ENCODE data around the gene LIPM.

The LIPM gene

GRCh38 chr10:88861036-88861435 is 58.5 kb downstream of the LIPM start:
- Histone ChIP-seq H3K4me2 (ENCODE audit: low read length) (no peak overlapping the region), H3K4me1 (ENCODE audit: control insufficient read depth, insufficient read depth, low read length) (no peaks in the 10 kb centered on the region), H3K36me3 (ENCODE audit: insufficient read depth, low read length) (no peaks in the 10 kb centered on the region), H3K9ac (ENCODE audit: low read depth, low read length) (no peak overlapping the region), H3K27me3 (ENCODE audit: control insufficient read depth, insufficient read depth, low read length) (no peaks in the 10 kb centered on the region), H3K4me3 (ENCODE audit: low read length) (no peak overlapping the region), H3K9me3 (replicated peaks; ENCODE audit: low read length) (no peaks in the 10 kb centered on the region)

DNA sequence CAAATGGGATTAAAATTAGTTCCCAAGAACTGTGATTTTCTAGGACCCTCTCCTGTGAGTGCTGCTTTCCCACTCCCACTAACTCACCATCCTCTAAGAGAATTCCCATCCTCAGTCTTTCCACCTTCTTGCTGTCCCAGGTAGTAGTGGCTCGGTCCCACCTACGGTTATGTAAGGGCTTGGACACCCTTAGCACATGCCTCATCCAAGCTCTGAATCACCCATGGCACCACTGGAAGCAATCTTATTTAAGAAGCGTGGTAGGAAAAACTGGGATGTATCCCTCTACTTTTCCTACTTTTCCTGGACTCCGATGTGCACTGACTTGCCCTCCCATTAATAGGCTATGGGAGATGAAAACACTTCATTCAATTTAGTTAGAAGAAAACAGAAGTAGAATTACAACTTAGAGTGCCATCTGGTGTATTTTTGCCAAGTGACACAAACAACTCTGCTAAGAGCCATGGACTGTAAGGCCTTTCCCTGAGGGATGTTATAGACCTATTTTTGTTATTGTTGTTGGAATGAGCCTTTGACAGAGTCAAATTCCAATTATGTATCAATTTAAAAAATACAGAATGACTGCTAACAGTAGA is 62.8 kb downstream of the LIPM start:
- Histone ChIP-seq H3K9me3 (replicated peaks; ENCODE audit: low read length) (no peaks in the 10 kb centered on the region), H3K4me2 (ENCODE audit: low read length) (no peak overlapping the region), H3K36me3 (ENCODE audit: insufficient read depth, low read length) (no peaks in the 10 kb centered on the region), H3K27me3 (ENCODE audit: control insufficient read depth, insufficient read depth, low read length) (no peaks in the 10 kb centered on the region), H3K4me3 (ENCODE audit: low read length) (no peak overlapping the region), H3K4me1 (ENCODE audit: control insufficient read depth, insufficient read depth, low read length) (no peaks in the 10 kb centered on the region), H3K9ac (ENCODE audit: low read depth, low read length) (no peak overlapping the region)

DNA sequence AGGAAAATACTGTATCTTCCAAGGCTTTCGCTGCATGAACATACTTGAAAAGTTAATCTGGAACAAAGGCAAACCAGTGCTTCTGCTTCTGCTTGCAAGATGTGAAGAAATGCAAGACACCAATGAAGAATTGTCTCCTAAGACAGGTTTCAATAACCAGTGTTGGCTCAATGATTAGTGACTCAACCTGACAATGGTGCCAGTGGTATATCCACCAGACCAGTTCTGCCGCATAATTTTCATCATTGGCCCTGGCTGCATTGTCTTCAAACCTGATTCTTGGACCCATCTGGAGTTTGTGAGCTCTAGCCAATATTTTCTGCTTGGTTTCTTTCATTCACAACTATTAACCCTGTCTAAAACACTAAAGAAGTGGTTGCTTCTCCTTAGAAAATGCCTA is 63.9 kb downstream of the LIPM start:
- Histone ChIP-seq H3K27me3 (ENCODE audit: control insufficient read depth, insufficient read depth, low read length) (no peaks in the 10 kb centered on the region), H3K36me3 (ENCODE audit: insufficient read depth, low read length) (no peaks in the 10 kb centered on the region), H3K4me2 (ENCODE audit: low read length) (no peak overlapping the region), H3K4me3 (ENCODE audit: low read length) (no peak overlapping the region), H3K9me3 (replicated peaks; ENCODE audit: low read length) (no peaks in the 10 kb centered on the region), H3K9ac (ENCODE audit: low read depth, low read length) (no peak overlapping the region), H3K4me1 (ENCODE audit: control insufficient read depth, insufficient read depth, low read length) (no peaks in the 10 kb centered on the region)

GRCh38 chr10:88870089-88870488 is 67.6 kb downstream of the LIPM start:
- no peaks in the 10 kb centered on the region for H3K27me3 ChIP-seq (ENCODE audit: control insufficient read depth, insufficient read depth, low read length)
- H3K9ac ChIP-seq (ENCODE audit: low read depth, low read length) = no peak overlapping the region
- no peaks in the 10 kb centered on the region for H3K9me3 ChIP-seq (replicated peaks; ENCODE audit: low read length)
- no peak overlapping the region for H3K4me3 ChIP-seq (ENCODE audit: low read length)
- no peak overlapping the region for H3K4me2 ChIP-seq (ENCODE audit: low read length)
- H3K4me1 ChIP-seq (ENCODE audit: control insufficient read depth, insufficient read depth, low read length) = no peaks in the 10 kb centered on the region
- H3K36me3 ChIP-seq (ENCODE audit: insufficient read depth, low read length) = no peaks in the 10 kb centered on the region
